Activated T-helper 1 cell treated with anti-CD3 and anti-CD28 coated beads, Interleukin-2, amount 50 U/mL, for 16 hours (primary cell): ENCODE measurements around the gene OR1J2.

Experiments
- DNase-seq, 2 donors: peaks; one replicate each; pipeline ENCODE4 v3.0.0-alpha.2; 2020; ENCODE audit warnings: low read depth in 1 of 2, low spot score in 1 of 2

OR1J2 gene

GRCh38 chr9:122551371-122551770 is 40.8 kb downstream of the OR1J2 start:
- no peak for DNase-seq

GRCh38 chr9:122552812-122553211 is 42.2 kb downstream of the OR1J2 start, which contains the start of gene OR1N2:
Gene OR1N2, plus strand, starts transcription at chr9:122553112. Its CDS starts 100 bp downstream, at chr9:122553212.
- DNase-seq, result no peak
